HL-60 (cell line): ENCODE data around the gene HTR3A.

Experiments
- DNase-seq, 2 experiments: peaks; one replicate each; pipeline ENCODE4 v3.0.0-alpha.2; 2010 to 2020; ENCODE audit warnings: low read depth in 1 of 2, low spot score in 1 of 2
- H3K27ac ChIP-seq: fragments of 250-450 bp; sonication (Bioruptor Pico); replicated peaks from 2 replicates; pipeline ENCODE4 v1.5.1; 2020; ENCODE audit warnings: mild to moderate bottlenecking, moderate library complexity
- H3K27me3 ChIP-seq: fragments of 250-450 bp; sonication (Bioruptor Pico); 2 replicates; pipeline ENCODE4 v1.5.1; 2021; ENCODE audit warnings: mild to moderate bottlenecking, moderate library complexity; ENCODE audit not compliant: insufficient read depth, poor library complexity, severe bottlenecking
- H3K4me3 ChIP-seq: replicated peaks from 2 replicates; pipeline ENCODE4 v1.5.1; 2011; ENCODE audit warnings: mild to moderate bottlenecking, control low read depth, low read length; ENCODE audit not compliant: insufficient read depth
- GABPA ChIP-seq: IDR thresholded peaks from 2 replicates; pipeline ENCODE4 v1.6.1; 2012; ENCODE audit warnings: low read depth
- POLR2AphosphoS5 ChIP-seq: IDR thresholded peaks from 2 replicates; pipeline ENCODE4 v1.6.1; 2012; ENCODE audit warnings: low read depth
- SPI1 ChIP-seq: IDR thresholded peaks from 2 replicates; pipeline ENCODE4 v1.6.1; 2012; ENCODE audit warnings: low read depth, mild to moderate bottlenecking, borderline replicate concordance
- TF ChIP-seq, protein P1 (sequence below): IDR thresholded peaks from 2 replicates; pipeline ENCODE4 v1.6.1; 2012; ENCODE audit warnings: low read depth; ENCODE audit not compliant: insufficient replicate concordance
- TF ChIP-seq, protein P2 (sequence below): IDR thresholded peaks from one replicate; pipeline ENCODE4 v1.5.1; 2011; ENCODE audit warnings: low read length, control low read depth, inconsistent platforms; ENCODE audit not compliant: insufficient read depth

Gene HTR3A

DNA sequence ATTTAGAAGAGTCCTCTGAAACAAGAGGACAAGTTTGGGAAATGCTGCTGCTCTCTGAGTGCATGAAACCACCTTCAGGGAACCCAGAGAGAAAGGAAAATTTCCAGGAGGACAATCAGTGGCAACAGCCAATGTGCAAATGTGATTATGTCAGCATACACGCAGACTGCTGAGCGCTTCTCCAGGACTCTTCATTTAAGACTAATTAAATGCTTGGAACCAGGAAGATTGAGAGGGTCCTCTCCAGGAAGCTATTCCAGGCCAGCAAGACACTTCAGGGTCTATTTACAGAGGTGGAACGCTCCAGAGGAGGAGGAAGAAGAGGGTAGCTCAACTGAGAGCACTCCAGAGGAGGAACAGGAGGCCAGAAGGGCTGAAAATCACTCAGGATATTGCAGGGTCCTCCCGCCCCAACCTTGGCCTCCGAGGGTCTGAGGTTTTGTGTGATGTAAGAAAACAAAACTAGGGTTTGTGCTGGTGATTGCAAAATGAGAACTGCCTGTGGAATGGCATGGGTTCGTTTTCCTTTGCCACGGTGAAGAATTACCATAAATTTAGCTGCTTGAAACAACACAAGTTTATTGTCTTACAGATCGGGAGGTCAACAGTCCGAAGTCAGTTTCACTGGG lies 14.1 kb upstream of the HTR3A start:
- Histone ChIP-seq H3K27me3 (no peaks in the 10 kb centered on the region), H3K27ac (peak overlapping the region; percentile 7; the same call in 1 of the 2 replicates), H3K4me3 (no peak overlapping the region)
- TF ChIP-seq, protein P1, sequence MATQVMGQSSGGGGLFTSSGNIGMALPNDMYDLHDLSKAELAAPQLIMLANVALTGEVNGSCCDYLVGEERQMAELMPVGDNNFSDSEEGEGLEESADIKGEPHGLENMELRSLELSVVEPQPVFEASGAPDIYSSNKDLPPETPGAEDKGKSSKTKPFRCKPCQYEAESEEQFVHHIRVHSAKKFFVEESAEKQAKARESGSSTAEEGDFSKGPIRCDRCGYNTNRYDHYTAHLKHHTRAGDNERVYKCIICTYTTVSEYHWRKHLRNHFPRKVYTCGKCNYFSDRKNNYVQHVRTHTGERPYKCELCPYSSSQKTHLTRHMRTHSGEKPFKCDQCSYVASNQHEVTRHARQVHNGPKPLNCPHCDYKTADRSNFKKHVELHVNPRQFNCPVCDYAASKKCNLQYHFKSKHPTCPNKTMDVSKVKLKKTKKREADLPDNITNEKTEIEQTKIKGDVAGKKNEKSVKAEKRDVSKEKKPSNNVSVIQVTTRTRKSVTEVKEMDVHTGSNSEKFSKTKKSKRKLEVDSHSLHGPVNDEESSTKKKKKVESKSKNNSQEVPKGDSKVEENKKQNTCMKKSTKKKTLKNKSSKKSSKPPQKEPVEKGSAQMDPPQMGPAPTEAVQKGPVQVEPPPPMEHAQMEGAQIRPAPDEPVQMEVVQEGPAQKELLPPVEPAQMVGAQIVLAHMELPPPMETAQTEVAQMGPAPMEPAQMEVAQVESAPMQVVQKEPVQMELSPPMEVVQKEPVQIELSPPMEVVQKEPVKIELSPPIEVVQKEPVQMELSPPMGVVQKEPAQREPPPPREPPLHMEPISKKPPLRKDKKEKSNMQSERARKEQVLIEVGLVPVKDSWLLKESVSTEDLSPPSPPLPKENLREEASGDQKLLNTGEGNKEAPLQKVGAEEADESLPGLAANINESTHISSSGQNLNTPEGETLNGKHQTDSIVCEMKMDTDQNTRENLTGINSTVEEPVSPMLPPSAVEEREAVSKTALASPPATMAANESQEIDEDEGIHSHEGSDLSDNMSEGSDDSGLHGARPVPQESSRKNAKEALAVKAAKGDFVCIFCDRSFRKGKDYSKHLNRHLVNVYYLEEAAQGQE: no peak
- TF ChIP-seq GABPA: no peak
- no peak for TF ChIP-seq SPI1
- TF ChIP-seq, protein P2, sequence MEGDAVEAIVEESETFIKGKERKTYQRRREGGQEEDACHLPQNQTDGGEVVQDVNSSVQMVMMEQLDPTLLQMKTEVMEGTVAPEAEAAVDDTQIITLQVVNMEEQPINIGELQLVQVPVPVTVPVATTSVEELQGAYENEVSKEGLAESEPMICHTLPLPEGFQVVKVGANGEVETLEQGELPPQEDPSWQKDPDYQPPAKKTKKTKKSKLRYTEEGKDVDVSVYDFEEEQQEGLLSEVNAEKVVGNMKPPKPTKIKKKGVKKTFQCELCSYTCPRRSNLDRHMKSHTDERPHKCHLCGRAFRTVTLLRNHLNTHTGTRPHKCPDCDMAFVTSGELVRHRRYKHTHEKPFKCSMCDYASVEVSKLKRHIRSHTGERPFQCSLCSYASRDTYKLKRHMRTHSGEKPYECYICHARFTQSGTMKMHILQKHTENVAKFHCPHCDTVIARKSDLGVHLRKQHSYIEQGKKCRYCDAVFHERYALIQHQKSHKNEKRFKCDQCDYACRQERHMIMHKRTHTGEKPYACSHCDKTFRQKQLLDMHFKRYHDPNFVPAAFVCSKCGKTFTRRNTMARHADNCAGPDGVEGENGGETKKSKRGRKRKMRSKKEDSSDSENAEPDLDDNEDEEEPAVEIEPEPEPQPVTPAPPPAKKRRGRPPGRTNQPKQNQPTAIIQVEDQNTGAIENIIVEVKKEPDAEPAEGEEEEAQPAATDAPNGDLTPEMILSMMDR: no peak
- TF ChIP-seq POLR2AphosphoS5: no peak
- DNase-seq: peak in 1 of 2 experiments; percentile 67

- no peak overlapping the region for H3K27ac ChIP-seq
- no peak for TF ChIP-seq POLR2AphosphoS5
- TF ChIP-seq, protein P2: no peak
- no peak for TF ChIP-seq GABPA
- TF ChIP-seq, protein P1: no peak
- TF ChIP-seq SPI1: no peak
- DNase-seq: no peak
- H3K4me3 ChIP-seq: no peak overlapping the region
- no peaks in the 10 kb centered on the region for H3K27me3 ChIP-seq
Observed at GRCh38 chr11:113967361-113967760, 7.5 kb upstream of the HTR3A start.

GRCh38 chr11:113971506-113972195 lies 3.3 kb upstream of the HTR3A start:
- no peaks in the 10 kb centered on the region for H3K27me3 ChIP-seq
- TF ChIP-seq POLR2AphosphoS5: no peak
- TF ChIP-seq, protein P2: no peak
- no peak for TF ChIP-seq GABPA
- TF ChIP-seq SPI1: no peak
- TF ChIP-seq, protein P1: no peak
- no peak overlapping the region for H3K27ac ChIP-seq
- no peak for DNase-seq
- H3K4me3 ChIP-seq: no peak overlapping the region
